Astrocyte of the spinal cord (primary cell): Measurements from ENCODE around the gene LRRC4C.

ENCODE experiments used
- DNase-seq: peaks from one replicate; pipeline ENCODE4 v3.0.0; 2011; ENCODE audit warnings: low read depth, low spot score
- H3K4me3 ChIP-seq: 2 replicates; pipeline ENCODE4 v1.5.1; 2011; ENCODE audit warnings: low read depth, mild to moderate bottlenecking, low read length, moderate library complexity
- in situ Hi-C: cut with HindIII; loops from 2 replicates; pipeline ENCODE4 v1.10.0; 2017; ENCODE audit warnings: low sequenced_read_pairs
- TF ChIP-seq, protein P1 (sequence below): IDR thresholded peaks from 2 replicates; pipeline ENCODE4 v1.5.1; 2012; ENCODE audit warnings: low read depth, mild to moderate bottlenecking, low read length, inconsistent platforms

Gene LRRC4C

DNA sequence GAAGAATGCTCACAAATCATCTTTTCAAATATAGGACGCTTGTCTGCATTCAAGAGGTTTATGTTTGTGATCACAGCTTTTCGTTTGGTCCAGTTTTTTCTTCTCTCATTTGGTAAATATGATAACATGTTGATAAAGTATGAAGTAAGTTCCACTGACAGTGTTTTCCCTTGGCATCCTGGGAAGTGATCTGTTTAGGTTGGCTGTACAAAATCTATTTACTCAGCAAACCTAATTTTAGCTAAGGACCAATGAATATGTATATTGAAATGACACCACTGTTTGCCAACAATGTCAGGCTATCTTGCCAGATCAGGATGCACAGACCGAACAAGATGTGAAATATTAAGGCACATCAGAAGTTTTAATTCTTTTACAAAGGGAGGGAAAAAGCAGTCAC, 1230.8 kb downstream of the LRRC4C start:
- no peak overlapping the region for H3K4me3 ChIP-seq
- no peak for DNase-seq
- in situ Hi-C loops = no loop called here
- TF ChIP-seq, protein P1, sequence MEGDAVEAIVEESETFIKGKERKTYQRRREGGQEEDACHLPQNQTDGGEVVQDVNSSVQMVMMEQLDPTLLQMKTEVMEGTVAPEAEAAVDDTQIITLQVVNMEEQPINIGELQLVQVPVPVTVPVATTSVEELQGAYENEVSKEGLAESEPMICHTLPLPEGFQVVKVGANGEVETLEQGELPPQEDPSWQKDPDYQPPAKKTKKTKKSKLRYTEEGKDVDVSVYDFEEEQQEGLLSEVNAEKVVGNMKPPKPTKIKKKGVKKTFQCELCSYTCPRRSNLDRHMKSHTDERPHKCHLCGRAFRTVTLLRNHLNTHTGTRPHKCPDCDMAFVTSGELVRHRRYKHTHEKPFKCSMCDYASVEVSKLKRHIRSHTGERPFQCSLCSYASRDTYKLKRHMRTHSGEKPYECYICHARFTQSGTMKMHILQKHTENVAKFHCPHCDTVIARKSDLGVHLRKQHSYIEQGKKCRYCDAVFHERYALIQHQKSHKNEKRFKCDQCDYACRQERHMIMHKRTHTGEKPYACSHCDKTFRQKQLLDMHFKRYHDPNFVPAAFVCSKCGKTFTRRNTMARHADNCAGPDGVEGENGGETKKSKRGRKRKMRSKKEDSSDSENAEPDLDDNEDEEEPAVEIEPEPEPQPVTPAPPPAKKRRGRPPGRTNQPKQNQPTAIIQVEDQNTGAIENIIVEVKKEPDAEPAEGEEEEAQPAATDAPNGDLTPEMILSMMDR = no peak

- H3K4me3 ChIP-seq = no peak overlapping the region
- TF ChIP-seq, protein P1 = no peak
- no peak for DNase-seq
- in situ Hi-C loops = no loop called here
Measured at GRCh38 chr11:40227730-40228129, 1231.7 kb downstream of the LRRC4C start.

DNA sequence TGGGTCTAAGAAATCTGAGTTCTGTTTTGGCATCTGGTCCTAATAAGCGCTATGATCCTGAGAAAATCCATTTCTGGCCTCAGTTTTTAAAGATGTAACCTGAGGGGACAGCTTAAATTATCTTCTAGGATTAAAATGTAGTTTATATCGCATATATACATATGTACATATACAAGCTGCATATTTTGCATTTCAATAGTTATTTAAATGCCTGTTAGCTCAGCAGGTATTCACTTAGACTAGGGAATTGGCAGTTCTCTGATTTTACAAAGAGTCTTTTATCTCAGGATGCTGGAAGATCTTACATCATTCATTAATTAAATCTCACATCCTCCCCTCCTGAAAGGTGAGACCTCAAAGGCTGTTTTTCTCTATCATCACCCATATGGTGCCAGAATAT, 1232.8 kb downstream of the LRRC4C start:
- DNase-seq = no peak
- TF ChIP-seq, protein P1 = no peak
- in situ Hi-C loops = no loop called here
- no peak overlapping the region for H3K4me3 ChIP-seq

- no peak for DNase-seq
- in situ Hi-C loops = no loop called here
- TF ChIP-seq, protein P1 = no peak
- H3K4me3 ChIP-seq = no peak overlapping the region
Measured at GRCh38 chr11:40223596-40224330, 1235.7 kb downstream of the LRRC4C start.

DNA sequence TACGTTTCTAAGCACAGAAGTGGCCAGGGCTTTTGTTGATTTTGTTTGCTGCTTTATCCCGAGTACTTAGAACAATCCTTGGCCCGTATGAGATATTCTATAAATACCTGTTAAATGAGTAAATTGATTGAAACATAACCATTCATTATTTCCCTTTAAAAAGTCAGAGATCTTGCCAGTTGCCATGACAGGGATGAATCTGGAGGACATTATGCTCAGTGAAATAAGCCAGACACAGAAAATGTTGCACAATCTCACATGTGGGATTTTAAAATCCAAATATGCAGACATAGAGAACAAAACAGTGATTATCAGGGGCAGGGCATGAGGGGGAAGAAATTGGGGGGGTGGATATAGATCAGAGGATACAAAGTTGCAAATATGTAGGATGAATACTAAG, 1240.1 kb downstream of the LRRC4C start:
- in situ Hi-C loops = no loop called here
- DNase-seq = no peak
- TF ChIP-seq, protein P1 = no peak
- no peak overlapping the region for H3K4me3 ChIP-seq

DNA sequence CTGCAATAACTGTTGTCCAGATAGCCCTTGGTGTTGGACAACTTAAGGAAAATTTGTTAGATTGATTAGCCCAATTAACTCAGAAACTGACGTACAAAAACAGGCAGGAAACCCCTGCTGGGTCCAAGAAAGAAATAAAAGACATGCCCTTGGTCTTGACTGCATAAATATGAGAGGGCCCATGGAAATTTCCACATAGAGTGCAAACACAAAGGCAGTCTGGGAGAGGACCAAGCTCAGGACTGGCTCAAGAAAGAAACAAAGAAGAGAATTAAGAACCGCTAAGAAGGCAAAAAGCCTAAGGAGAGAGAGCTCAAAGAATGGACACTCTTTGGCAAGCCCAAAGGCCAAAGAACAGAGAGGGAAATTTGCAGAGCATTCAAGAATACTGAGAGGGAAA, 1243.9 kb downstream of the LRRC4C start:
- DNase-seq = no peak
- TF ChIP-seq, protein P1 = no peak
- in situ Hi-C loops = no loop called here

More for the DNA sequence above, 1243.9 kb downstream of the LRRC4C start:
- no peak overlapping the region for H3K4me3 ChIP-seq
